ENCODE results near the gene SERTAD2. TPM values are rescaled to one million over a fixed set of nuclear protein-coding genes. Genes with fewer than 3 reads are reported as not detected.

Gene SERTAD2
- polyA plus RNA-seq, 12 donors, result 21.8 to 225 (median 26.9) TPM

GRCh38 chr2:64586883-64587481 lies 66.7 kb downstream of the SERTAD2 start:
- DNase-seq, result peak; percentile 61

- no peak for DNase-seq
Observed at GRCh38 chr2:64586054-64586453, 67.7 kb downstream of the SERTAD2 start.

- no peak for DNase-seq
Observed at GRCh38 chr2:64582774-64583340, 70.9 kb downstream of the SERTAD2 start.

- no peak for DNase-seq
Observed at GRCh38 chr2:64581777-64582539, 71.8 kb downstream of the SERTAD2 start.

Other genes with a start within 250 kb of the SERTAD2 start
- 10 to 100 TPM in 11 of 12 donors, not detected in 1; 21.2 to 35.6 (median 25.5) TPM for gene LGALSL, start 199.8 kb downstream of the SERTAD2 start, polyA plus RNA-seq (ENCODE audit: insufficient read length in 12 of 12)
- gene AFTPH, start 129.6 kb downstream of the SERTAD2 start, polyA plus RNA-seq (ENCODE audit: insufficient read length in 12 of 12), result 10 to 100 TPM in 11 of 12 donors, not detected in 1; 16.3 to 36.5 (median 22.8) TPM